Measurements from ENCODE around the gene GPX2.
A peak's percentile ranks its signal among the peaks of the same experiment; 100 is the strongest.
"Not testable (repeated sequence)": the region's sequence is repeated elsewhere in the genome, so short reads cannot be mapped to it uniquely, and the experiment has no call there.

The GPX2 gene

GRCh38 chr14:64913477-64913876 lies 29.1 kb downstream of the GPX2 start:
- DNase-seq (ENCODE audit: low read depth), result not testable (repeated sequence)

GRCh38 chr14:64912261-64912660 lies 30.3 kb downstream of the GPX2 start:
- no peak for DNase-seq (ENCODE audit: low read depth)

GRCh38 chr14:64910847-64911495 lies 31.6 kb downstream of the GPX2 start:
- DNase-seq (ENCODE audit: low read depth), result no peak

- DNase-seq (ENCODE audit: low read depth), result no peak
Measured at GRCh38 chr14:64906022-64906421, 36.5 kb downstream of the GPX2 start.

GRCh38 chr14:64899958-64900357 lies 42.6 kb downstream of the GPX2 start:
- no peak for DNase-seq (ENCODE audit: low read depth)

- peak; percentile 41 for DNase-seq (ENCODE audit: low read depth)
Measured at GRCh38 chr14:64891839-64892375, 50.6 kb downstream of the GPX2 start.

- no peak for DNase-seq (ENCODE audit: low read depth)
Measured at GRCh38 chr14:64891173-64891838, 51.2 kb downstream of the GPX2 start.

GRCh38 chr14:64889352-64889751 lies 53.2 kb downstream of the GPX2 start:
- DNase-seq (ENCODE audit: low read depth), result no peak
